Neural progenitor cell (in vitro differentiated cells): ENCODE data around the gene ACP4.

Experiments used
- CTCF ChIP-seq: fragments of 200-600 bp; sonication (generic); IDR thresholded peaks from 2 replicates; pipeline ENCODE4 v1.5.1; 2017; ENCODE audit warnings: antibody characterized with exemption, mild to moderate bottlenecking
- EZH2 ChIP-seq: fragments of 200-600 bp; sonication (generic); IDR thresholded peaks from 2 replicates; pipeline ENCODE4 v1.6.1; 2017; ENCODE audit warnings: antibody characterized with exemption, mild to moderate bottlenecking, moderate library complexity
- EZH2phosphoT487 ChIP-seq: fragments of 200-600 bp; sonication (generic); IDR thresholded peaks from 2 replicates; pipeline ENCODE4 v1.6.1; 2017; ENCODE audit warnings: antibody characterized with exemption

- no peak for TF ChIP-seq CTCF
- TF ChIP-seq EZH2, result no peak
- TF ChIP-seq EZH2phosphoT487, result no peak
These were observed 43.6 kb downstream of the ACP4 start for GRCh38 chr19:50833802-50834167.
